ENCODE results near the gene CRX. TPM values are rescaled to one million over a fixed set of nuclear protein-coding genes. Genes with fewer than 3 reads are reported as not detected.

The CRX gene
- total and polyA plus RNA-seq, 2 donors (not counting 1 experiment from before 2014, with no cell fraction given), result not detected

DNA sequence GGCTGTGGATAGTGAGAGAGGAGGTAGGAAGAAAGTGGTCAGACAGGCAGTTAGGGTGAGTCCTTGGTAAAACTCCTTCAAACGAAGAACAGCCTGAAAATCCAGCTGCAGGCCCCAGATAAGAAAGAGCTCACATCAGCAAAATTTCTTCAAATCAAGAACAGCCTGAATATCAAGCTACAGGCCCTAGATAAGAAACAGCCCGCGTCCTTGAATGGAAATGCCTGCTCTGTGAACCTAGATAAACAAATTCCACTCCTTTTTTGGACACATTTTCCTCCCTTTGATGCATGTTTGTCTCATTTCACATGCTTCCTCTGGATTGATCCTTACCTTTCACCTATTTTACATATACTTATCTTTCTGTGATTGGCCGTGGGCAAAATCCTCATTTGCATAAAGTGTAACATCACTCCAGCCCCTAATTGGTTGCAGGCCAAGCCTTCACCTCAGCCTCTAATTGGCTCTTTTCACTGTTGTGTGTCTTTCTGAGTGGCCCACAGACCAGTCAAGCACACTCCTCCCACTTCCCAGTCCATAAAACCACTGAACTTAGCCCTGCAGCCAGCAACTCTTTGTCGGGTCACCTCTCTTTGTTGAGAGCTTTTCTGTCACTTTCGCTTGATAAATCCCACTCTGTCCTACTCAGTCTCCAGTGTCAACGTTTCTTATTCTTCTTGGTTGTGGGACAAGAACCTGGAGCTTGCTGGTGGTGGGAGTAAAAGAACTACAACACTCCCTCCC, 70.4 kb downstream of the CRX start:
- Mint-ChIP-seq H3K9me3 (ENCODE audit: insufficient read depth) (peaks cover 8% of the 10 kb centered on the region), H3K4me3 (no peak overlapping the region), H3K27ac (no peak overlapping the region), H3K4me1 (no peaks in the 10 kb centered on the region), H3K27me3 (peaks cover 14% of the 10 kb centered on the region)
- no peaks in the 10 kb centered on the region for H3K79me2 ChIP-seq (ENCODE audit: control insufficient read depth, insufficient read depth, low read length)
- ATAC-seq (ENCODE audit: low read depth) (no peak), DNase-seq (no peak)
- H3K36me3 ChIP-seq (replicated peaks in 1 of 2; ENCODE audit: control extremely low read depth in 1 of 2, control insufficient read depth in 1 of 2, extremely low read depth in 1 of 2, insufficient read depth in 2 of 2, low read length in 1 of 2), result no peaks in the 10 kb centered on the region
- H3K9ac ChIP-seq (ENCODE audit: low read length), result no peak overlapping the region
- no peaks in the 10 kb centered on the region for H3K27me3 ChIP-seq (replicated peaks in 1 of 4; ENCODE audit: control extremely low read depth in 1 of 4, control insufficient read depth in 3 of 4, insufficient read depth in 4 of 4, low read length in 3 of 4)
- no peak for TF ChIP-seq EZH2 (IDR thresholded peaks at IDR 0.05; ENCODE audit: borderline replicate concordance, insufficient read depth, low read depth, low read length, poor library complexity, severe bottlenecking)
- TF ChIP-seq, protein P1, sequence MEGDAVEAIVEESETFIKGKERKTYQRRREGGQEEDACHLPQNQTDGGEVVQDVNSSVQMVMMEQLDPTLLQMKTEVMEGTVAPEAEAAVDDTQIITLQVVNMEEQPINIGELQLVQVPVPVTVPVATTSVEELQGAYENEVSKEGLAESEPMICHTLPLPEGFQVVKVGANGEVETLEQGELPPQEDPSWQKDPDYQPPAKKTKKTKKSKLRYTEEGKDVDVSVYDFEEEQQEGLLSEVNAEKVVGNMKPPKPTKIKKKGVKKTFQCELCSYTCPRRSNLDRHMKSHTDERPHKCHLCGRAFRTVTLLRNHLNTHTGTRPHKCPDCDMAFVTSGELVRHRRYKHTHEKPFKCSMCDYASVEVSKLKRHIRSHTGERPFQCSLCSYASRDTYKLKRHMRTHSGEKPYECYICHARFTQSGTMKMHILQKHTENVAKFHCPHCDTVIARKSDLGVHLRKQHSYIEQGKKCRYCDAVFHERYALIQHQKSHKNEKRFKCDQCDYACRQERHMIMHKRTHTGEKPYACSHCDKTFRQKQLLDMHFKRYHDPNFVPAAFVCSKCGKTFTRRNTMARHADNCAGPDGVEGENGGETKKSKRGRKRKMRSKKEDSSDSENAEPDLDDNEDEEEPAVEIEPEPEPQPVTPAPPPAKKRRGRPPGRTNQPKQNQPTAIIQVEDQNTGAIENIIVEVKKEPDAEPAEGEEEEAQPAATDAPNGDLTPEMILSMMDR (IDR thresholded peaks at IDR 0.05), result no peak
- 68% methylated on average over 2 of the region's 7 CpGs for WGBS (ENCODE audit: insufficient coverage)
- H3K27ac ChIP-seq (ENCODE audit: low read length in 2 of 2), result no peak overlapping the region
- H4K20me1 ChIP-seq (ENCODE audit: control insufficient read depth, insufficient read depth, low read length, poor library complexity, severe bottlenecking), result no peaks in the 10 kb centered on the region
- H3K9me3 ChIP-seq (ENCODE audit: control extremely low read depth in 1 of 3, control insufficient read depth in 2 of 3, insufficient read depth in 1 of 3, low read length in 2 of 3), result peaks cover 0 to 16% (median 2%) of the 10 kb centered on the region in 3 donors
- H2AFZ ChIP-seq (ENCODE audit: insufficient read depth, low read depth, low read length, poor library complexity, severe bottlenecking), result no peak overlapping the region
- intact Hi-C loops (cut with micrococcal nuclease), result no loop called here
- ChIA-PET POLR2A (no interaction called here), CTCF (no interaction called here)
- H3K4me2 ChIP-seq (replicated peaks; ENCODE audit: low read depth, low read length, poor library complexity, severe bottlenecking), result no peak overlapping the region
- no peak overlapping the region for H3K4me3 ChIP-seq (ENCODE audit: control extremely low read depth in 1 of 5, extremely low read depth in 1 of 5, insufficient read depth in 1 of 5, low read depth in 2 of 5, low read length in 4 of 5)
- no peaks in the 10 kb centered on the region for H3K4me1 ChIP-seq (ENCODE audit: control insufficient read depth in 2 of 2, insufficient read depth in 2 of 2, low read length in 2 of 2)

Small RNAs within 50 kb of the gene (small RNA-seq; reads per million reads assigned to genes)
- gene AC008745.1 (ENCODE audit: insufficient read length, low read depth, low replicate concordance), result not detected

Other genes starting within 250 kb of the CRX start
- not detected in 2 replicates for gene ZNF541, start 248.8 kb upstream of the CRX start, total RNA-seq
- 0.03 TPM in 1 of 2 replicates, not detected in the other for gene ZNF541, start 248.8 kb upstream of the CRX start, polyA plus RNA-seq
- gene BICRA, start 212.8 kb upstream of the CRX start, total RNA-seq, result 26.7 and 34.7 TPM in 2 replicates
- gene BICRA, start 212.8 kb upstream of the CRX start, polyA plus RNA-seq, result 11.9 and 14.1 TPM in 2 replicates
- gene EHD2, start 108.5 kb upstream of the CRX start, total RNA-seq, result not detected in 2 replicates
- not detected in 2 replicates for gene EHD2, start 108.5 kb upstream of the CRX start, polyA plus RNA-seq
- 921 and 978 TPM in 2 replicates for gene NOP53, start 76.4 kb upstream of the CRX start, total RNA-seq
- gene NOP53, start 76.4 kb upstream of the CRX start, polyA plus RNA-seq, result 526 and 634 TPM in 2 replicates
- gene SELENOW, start 43.2 kb upstream of the CRX start, total RNA-seq, result 46.3 and 47.7 TPM in 2 replicates
- gene SELENOW, start 43.2 kb upstream of the CRX start, polyA plus RNA-seq, result 56.4 and 73.7 TPM in 2 replicates
- not detected in 2 replicates for gene TPRX1, start 17.4 kb upstream of the CRX start, total RNA-seq
- gene TPRX1, start 17.4 kb upstream of the CRX start, polyA plus RNA-seq, result not detected in 2 replicates
- gene TPRX2, start 37.3 kb downstream of the CRX start, total RNA-seq, result not detected in 2 replicates
- not detected in 2 replicates for gene TPRX2, start 37.3 kb downstream of the CRX start, polyA plus RNA-seq
- gene SULT2A1, start 64.4 kb downstream of the CRX start, total RNA-seq, result not detected in 2 replicates
- gene SULT2A1, start 64.4 kb downstream of the CRX start, polyA plus RNA-seq, result not detected in 2 replicates
- gene BSPH1, start 170.2 kb downstream of the CRX start, total RNA-seq, result not detected in 2 replicates
- not detected in 2 replicates for gene BSPH1, start 170.2 kb downstream of the CRX start, polyA plus RNA-seq
- not detected in 2 replicates for gene ELSPBP1, start 172.7 kb downstream of the CRX start, total RNA-seq
- gene ELSPBP1, start 172.7 kb downstream of the CRX start, polyA plus RNA-seq, result not detected in 2 replicates
- not detected in 2 replicates for gene CABP5, start 222.1 kb downstream of the CRX start, total RNA-seq
- 0.20 TPM in 1 of 2 replicates, not detected in the other for gene CABP5, start 222.1 kb downstream of the CRX start, polyA plus RNA-seq

Measured in B cell (primary cell).